GM21381 (cell line): ENCODE data around the gene HDAC5.
"Not testable (repeated sequence)": the region's sequence is repeated elsewhere in the genome, so short reads cannot be mapped to it uniquely, and the experiment has no call there.

Source experiments
- ATAC-seq: cut with Tn5 transposase; IDR thresholded peaks from one replicate; pipeline ENCODE4 v1.9.1; 2021; ENCODE audit warnings: mild to moderate bottlenecking, moderate library complexity; ENCODE audit not compliant: unreplicated experiment

HDAC5 gene

GRCh38 chr17:44112284-44113280 is 10.9 kb downstream of the HDAC5 start:
- ATAC-seq: no peak

- no peak for ATAC-seq
Measured at GRCh38 chr17:44111777-44112176, 11.7 kb downstream of the HDAC5 start.

- ATAC-seq: peak; percentile 51
Measured at GRCh38 chr17:44110823-44111633, 12.4 kb downstream of the HDAC5 start.

DNA sequence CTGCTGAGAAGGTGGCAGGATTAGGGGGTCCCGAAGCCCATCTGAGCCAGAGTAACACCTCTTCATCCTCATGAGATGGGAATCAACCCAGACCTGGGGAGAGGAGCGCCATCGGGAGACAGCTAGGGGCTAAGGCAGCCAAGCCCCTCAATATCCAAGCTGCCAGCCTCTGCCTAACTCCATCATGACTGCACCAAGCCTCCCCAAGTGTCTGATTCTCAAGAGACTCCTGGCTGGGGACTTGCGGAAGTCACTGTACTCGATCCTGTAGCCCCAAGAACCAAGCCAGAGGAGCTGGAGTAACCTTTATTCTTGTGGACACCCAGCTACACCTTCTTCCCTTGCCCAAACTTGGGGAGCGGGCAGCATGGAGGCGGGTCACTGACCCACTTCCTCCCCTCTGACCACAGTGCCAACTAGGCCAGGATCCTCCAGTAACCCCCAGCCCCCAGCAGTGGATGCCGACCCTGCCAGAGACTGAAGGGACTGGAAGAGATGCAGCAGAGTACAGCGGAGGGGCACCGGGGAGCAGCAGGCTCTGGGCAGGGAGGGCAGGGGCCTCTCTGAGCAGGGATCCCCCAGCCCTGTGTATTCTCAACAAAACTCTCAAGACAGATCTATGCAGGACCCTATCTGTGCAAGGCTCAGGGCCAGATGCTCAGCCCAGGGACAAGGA is 13.3 kb downstream of the HDAC5 start:
- ATAC-seq: no peak

GRCh38 chr17:44109312-44109630 is 14.2 kb downstream of the HDAC5 start:
- no peak for ATAC-seq

GRCh38 chr17:44108440-44109311 is 14.8 kb downstream of the HDAC5 start:
- ATAC-seq: no peak

- no peak for ATAC-seq
Measured at GRCh38 chr17:44106801-44107200, 16.6 kb downstream of the HDAC5 start.

GRCh38 chr17:44105941-44106340 is 17.5 kb downstream of the HDAC5 start:
- ATAC-seq: no peak

DNA sequence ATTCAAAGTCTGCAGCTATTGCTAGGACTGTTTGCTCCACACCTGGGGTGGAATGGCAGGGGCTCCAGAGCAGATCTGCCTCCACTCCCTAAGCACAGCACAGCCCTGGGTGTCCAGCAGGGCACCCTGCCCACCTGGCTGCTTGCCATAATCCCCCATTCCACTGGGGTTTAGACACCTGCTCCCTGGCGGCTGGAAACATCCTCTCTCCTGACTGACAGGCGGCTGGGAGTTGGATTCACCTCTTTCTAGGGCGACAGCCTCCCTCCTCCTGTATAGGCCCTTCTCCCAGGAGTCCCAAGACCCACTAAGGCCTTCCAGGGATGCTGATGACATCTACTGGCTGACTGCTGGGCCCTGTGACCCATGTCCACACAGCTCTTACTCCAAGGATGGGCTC is 18.0 kb downstream of the HDAC5 start:
- ATAC-seq: no peak

GRCh38 chr17:44102849-44103622 is 20.4 kb downstream of the HDAC5 start:
- ATAC-seq: no peak

DNA sequence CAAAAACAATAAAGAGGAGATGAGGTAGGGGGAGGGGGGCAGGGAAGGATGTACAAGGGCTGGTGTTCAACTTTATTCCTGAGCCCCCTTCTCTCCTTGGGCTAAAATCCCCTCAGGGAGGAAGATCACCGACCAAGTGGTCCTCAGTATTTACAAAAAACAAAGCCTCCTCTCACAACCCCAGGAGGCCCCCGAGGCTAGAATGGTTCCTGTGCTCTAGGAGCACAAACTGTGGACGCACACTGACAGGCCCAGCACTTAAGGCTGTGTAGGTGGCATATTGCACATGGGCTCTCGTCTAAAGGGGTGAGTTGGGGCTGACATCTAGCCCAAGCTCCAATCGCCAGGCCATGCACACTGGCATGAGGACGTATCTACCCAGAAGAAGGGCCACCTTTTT is 21.6 kb downstream of the HDAC5 start:
- not testable (repeated sequence) for ATAC-seq

DNA sequence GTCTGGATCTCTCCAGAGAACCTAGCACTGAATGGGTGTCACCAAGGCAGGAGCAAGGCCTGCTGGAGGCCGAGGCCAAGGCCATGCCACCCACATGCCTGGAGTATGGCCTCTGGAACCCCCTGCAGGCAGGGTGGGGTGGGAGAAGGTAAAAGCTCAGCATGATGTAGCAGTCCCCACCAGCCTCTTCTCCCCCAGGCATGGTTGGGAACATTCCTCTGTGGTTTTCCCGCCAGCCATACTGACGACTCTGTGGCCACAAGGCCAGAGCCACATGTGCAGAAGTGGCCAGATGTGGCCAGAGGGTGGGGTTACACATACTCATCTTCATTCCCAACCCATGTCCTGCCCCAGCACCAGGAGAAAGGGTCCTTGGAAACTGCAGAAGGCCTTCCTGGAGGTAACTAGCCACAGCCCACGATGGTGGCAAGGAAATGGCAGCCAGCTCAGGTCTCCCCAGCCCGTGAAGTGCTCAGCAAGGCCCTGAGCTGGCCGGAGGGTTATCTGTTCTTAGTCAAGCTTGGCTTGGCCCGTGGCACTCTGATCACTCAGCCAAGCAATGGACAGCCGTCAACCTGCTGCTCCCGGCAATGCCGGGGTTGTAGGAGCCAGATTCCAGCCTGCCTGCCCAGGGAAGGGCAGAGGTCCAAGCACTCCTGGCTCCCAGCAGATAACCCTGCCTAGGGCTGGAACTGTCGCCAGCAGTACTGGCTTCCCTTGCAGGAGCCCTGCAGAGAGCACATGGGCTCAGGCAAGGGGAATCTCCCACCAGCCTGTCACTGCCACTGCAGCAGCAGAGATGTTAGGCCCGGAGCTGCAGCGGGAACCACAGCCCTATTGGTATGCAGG is 26.1 kb downstream of the HDAC5 start:
- ATAC-seq: no peak

- no peak for ATAC-seq
Measured at GRCh38 chr17:44095647-44096496, 27.6 kb downstream of the HDAC5 start.

- no peak for ATAC-seq
Measured at GRCh38 chr17:44095388-44095646, 28.1 kb downstream of the HDAC5 start.

DNA sequence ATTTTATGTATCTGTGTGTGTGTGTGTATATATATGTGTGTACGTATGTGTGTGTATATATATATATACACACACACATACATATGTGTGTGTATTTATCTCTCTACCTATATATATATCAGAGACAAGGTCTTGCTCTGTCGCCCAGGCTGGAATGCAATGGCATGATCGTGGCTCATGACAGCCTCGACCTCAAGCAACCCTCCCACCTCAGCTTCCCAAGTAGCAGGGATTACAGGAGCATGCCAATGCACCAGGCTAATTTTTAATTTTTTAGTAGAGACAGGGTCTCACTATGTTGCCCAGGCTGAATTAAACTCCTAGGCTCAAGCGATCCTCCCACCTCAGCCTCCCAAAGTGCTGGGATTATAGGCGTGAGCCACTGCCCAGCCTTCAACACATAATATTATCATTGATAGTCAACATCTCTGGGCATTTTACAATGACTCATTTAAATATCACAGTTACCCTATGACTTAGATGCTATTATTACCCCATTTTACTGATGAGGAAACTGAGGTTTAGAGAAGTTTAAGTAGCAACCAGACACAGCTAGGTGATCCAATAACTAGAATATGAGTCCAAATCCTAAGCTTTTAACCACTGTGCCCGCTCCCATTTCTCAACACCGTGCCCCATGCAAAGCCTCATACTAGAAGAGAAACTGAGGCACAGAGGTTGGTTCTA is 28.6 kb downstream of the HDAC5 start:
- ATAC-seq: no peak

DNA sequence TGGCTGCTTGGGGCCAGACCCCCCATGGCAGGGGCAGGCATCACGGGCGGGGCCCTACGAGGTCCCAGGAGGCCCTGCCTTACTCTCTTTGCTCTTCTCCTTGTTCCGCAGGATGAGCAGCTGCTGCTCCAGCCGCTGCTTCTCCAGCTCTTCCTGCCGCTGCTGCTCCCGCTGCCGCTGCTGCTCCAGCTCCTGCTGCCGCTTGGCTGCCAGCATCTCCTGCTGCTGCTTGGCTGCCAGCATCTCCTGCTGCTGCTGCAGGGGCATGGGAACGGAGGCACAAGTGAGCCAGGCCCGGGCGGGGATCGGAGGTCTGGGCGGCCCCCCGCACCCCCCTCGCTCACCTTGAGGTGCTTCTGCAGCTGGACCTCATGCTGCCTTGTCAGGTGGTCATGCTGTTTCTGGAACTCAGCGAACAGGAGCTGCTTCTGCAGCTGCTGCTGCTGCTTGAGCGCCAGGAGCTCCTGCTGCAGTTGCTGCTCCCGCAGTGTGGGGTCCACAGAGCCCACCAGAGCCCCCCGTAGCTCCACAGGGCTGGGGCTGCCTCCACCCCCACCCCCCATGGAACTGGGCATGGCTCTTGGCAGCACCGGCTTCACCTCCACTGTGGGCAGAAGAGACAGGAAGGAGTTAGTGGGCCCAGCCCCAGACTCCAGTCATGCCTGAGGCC is 30.1 kb downstream of the HDAC5 start:
- no peak for ATAC-seq

GRCh38 chr17:44092051-44092450 is 31.4 kb downstream of the HDAC5 start:
- no peak for ATAC-seq
